Fibroblast of mammary gland (primary cell): Measurements from ENCODE around the gene LRRC4.

Experiments used
- DNase-seq: peaks from one replicate; pipeline ENCODE4 v3.0.0-alpha.2; 2010; ENCODE audit warnings: low read depth
- H3K4me3 ChIP-seq: 2 replicates; pipeline ENCODE4 v1.5.1; 2011; ENCODE audit warnings: low read depth, mild to moderate bottlenecking, low read length, moderate library complexity; ENCODE audit not compliant: control insufficient read depth
- TF ChIP-seq, protein P1 (sequence below): conservative IDR thresholded peaks from 2 replicates; pipeline ENCODE4 v1.5.1; 2011; ENCODE audit warnings: low read depth, low read length, inconsistent platforms; ENCODE audit not compliant: control insufficient read depth, insufficient read depth

The LRRC4 gene, protein sequence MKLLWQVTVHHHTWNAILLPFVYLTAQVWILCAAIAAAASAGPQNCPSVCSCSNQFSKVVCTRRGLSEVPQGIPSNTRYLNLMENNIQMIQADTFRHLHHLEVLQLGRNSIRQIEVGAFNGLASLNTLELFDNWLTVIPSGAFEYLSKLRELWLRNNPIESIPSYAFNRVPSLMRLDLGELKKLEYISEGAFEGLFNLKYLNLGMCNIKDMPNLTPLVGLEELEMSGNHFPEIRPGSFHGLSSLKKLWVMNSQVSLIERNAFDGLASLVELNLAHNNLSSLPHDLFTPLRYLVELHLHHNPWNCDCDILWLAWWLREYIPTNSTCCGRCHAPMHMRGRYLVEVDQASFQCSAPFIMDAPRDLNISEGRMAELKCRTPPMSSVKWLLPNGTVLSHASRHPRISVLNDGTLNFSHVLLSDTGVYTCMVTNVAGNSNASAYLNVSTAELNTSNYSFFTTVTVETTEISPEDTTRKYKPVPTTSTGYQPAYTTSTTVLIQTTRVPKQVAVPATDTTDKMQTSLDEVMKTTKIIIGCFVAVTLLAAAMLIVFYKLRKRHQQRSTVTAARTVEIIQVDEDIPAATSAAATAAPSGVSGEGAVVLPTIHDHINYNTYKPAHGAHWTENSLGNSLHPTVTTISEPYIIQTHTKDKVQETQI

GRCh38 chr7:128030654-128031611 lies at the start of gene LRRC4:
TSS of gene LRRC4 (minus strand) at chr7:128031437. CDS start at chr7:128030640, 797 bp downstream.
- TF ChIP-seq, protein P1, sequence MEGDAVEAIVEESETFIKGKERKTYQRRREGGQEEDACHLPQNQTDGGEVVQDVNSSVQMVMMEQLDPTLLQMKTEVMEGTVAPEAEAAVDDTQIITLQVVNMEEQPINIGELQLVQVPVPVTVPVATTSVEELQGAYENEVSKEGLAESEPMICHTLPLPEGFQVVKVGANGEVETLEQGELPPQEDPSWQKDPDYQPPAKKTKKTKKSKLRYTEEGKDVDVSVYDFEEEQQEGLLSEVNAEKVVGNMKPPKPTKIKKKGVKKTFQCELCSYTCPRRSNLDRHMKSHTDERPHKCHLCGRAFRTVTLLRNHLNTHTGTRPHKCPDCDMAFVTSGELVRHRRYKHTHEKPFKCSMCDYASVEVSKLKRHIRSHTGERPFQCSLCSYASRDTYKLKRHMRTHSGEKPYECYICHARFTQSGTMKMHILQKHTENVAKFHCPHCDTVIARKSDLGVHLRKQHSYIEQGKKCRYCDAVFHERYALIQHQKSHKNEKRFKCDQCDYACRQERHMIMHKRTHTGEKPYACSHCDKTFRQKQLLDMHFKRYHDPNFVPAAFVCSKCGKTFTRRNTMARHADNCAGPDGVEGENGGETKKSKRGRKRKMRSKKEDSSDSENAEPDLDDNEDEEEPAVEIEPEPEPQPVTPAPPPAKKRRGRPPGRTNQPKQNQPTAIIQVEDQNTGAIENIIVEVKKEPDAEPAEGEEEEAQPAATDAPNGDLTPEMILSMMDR, result no peak
- peak; percentile 39 for DNase-seq
- peak within 1 kb of the TSS; percentile 37 for H3K4me3 ChIP-seq

GRCh38 chr7:128080169-128080568 lies 48.9 kb upstream of the LRRC4 start:
- no peak overlapping the region for H3K4me3 ChIP-seq
- TF ChIP-seq, protein P1, result no peak
- DNase-seq, result no peak

DNA sequence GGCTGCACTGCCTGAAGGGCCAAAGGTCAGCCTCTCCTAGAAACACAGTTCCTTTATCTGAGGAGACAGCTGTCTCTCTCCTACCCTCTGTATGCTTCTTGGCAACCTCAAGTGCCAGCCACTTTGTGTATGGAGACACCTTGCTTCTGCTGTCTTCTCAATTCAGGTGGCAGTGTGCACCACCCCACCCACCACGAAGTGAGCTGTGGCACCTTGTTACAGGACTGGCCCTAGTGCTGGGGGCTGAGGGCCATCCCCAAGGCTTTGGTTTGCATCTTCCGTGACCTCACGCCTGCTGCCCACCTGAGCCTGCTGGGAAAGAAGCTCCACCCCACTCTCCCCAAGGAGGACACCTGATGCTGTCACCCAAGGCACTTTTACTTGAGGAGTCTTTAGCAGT lies 47.1 kb upstream of the LRRC4 start:
- H3K4me3 ChIP-seq, result no peak overlapping the region
- DNase-seq, result no peak
- TF ChIP-seq, protein P1, result no peak

- no peak overlapping the region for H3K4me3 ChIP-seq
- no peak for DNase-seq
- TF ChIP-seq, protein P1, result no peak
These were observed 45.6 kb upstream of the LRRC4 start for GRCh38 chr7:128076796-128077271.

DNA sequence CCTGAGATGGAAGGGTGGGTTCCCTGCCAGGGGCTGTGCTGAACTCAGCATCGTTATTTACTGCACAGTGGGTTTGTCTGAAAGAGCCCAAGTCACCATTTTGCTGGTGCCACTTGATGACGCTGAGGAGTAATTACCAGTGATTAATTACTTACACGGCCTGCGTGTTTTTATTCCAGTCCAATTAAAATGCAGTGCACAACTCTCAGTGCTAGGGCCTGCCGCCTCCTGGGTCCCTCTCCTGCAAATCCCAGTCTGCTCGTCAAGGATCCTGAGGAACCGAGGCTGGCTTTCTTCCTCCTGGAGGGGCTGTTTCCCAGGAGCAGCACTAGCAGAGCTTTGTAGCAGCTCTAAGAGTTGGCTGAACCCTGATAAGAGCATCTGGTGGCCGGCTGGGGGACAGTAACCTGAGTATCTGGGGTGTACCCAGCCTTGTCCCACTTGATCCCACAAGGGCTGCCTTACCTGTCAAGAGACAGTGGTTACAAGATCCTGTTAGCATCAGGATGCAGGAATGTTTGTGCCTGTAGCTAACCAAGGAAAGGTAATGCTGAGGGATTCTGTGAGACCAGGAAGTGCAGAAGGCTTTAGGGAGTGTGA lies 45.1 kb upstream of the LRRC4 start:
- no peak overlapping the region for H3K4me3 ChIP-seq
- TF ChIP-seq, protein P1, result no peak
- DNase-seq, result no peak
